ENCODE data around the gene FXYD6. TPM values are rescaled to one million over a fixed set of nuclear protein-coding genes. Genes with fewer than 3 reads are reported as not detected.

The FXYD6 gene
- total and polyA plus RNA-seq, 9 of the 15 experiments (the other 6 are each of a cell fraction or from before 2014, with no cell fraction given) = 0.07 to 0.35 TPM; not detected in 7

DNA sequence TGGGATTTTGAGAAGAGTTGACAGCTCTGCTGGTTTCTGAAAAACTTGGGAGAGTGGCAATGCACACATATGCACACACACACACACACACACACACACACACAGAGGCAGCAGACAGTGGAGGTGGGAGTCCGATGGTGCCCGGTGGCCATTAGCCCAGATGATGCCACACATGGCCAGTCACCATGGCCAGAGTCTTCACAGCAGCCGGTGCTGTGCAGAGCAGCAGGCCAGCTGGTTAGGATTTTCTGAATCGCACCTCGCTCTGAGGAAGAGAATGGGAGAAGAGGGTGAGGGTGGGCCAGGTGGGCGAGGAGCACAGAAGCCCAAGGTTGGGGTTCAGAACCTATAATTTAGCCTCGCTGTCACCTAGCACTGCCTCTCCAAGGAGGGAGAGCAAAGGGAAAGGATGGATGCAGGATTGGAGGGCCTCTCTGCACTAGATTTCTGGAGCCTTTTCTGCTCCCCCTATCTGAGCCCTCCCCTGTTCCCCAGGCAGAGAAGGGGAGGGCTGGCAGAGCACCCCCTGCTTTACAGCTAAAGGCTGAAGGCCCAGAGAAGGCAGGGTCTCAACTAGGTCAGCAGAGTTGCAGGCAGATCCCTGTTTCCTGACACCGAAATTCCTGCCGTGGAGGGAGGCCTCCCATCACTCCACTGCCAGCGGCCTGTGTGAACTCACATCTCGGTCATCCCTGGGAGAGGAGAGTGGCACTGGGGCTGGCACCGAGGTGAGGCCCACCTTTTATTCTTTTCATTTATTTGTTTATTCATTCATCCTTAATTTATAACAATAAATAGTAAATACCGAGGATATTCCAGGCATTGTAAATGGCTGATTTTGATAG lies 25.8 kb upstream of the FXYD6 start:
- no peaks in the 10 kb centered on the region for H3K79me2 ChIP-seq (ENCODE audit: control insufficient read depth, insufficient read depth, low read length)
- TF ChIP-seq RBFOX2 (IDR thresholded peaks at IDR 0.05; ENCODE audit: low read depth, low read length) = no peak
- no peak for TF ChIP-seq ZFX (CRISPR knock-in tag; IDR thresholded peaks at IDR 0.05)
- TF ChIP-seq RBM34 (IDR thresholded peaks at IDR 0.05; ENCODE audit: borderline replicate concordance, insufficient read depth, low read length) = no peak
- no peak for TF ChIP-seq ZNF217 (CRISPR knock-in tag; IDR thresholded peaks at IDR 0.05)
- TF ChIP-seq ARID2 (IDR thresholded peaks at IDR 0.05) = no peak
- intact Hi-C loops (cut with micrococcal nuclease) (no loop called here), in situ Hi-C loops (cut with MboI) (no loop called here)
- no peaks in the 10 kb centered on the region for H3K36me3 ChIP-seq (ENCODE audit: control insufficient read depth, insufficient read depth, low read length)
- ChIA-PET CTCF (ENCODE audit: low intra/inter-chr PET ratio) (no interaction called here), POLR2A (interaction anchor here (0.6 kb wide), 1 partner anchor 150 kb away, joined by 3 read pairs; no protein-coding TSS in a partner anchor)
- no peak for DNase-seq (ENCODE audit: extremely low read depth in 1 of 4, low spot score in 3 of 4)
- H3K9ac ChIP-seq (ENCODE audit: insufficient read depth in 1 of 2, low read depth in 2 of 2, low read length in 2 of 2) = no peak overlapping the region; a peak in 1 of 4 replicates
- no peak for ATAC-seq
- no peaks in the 10 kb centered on the region for H3K9me3 ChIP-seq (replicated peaks; ENCODE audit: control insufficient read depth, insufficient read depth, low read depth, low read length)
- no peak overlapping the region for H2AFZ ChIP-seq (ENCODE audit: low read depth, low read length)
- FAIRE-seq = no peak
- peaks cover 19 to 46% of the 10 kb centered on the region in 2 experiments for H3K27me3 ChIP-seq (ENCODE audit: control insufficient read depth in 2 of 2, insufficient read depth in 2 of 2, low read length in 2 of 2)
- peaks cover 3 to 4% of the 10 kb centered on the region in 2 experiments; a peak in 3 of 5 replicates for H3K4me1 ChIP-seq (replicated peaks in 1 of 2; ENCODE audit: control insufficient read depth in 2 of 2, insufficient read depth in 2 of 2, low read length in 2 of 2)
- H3K9me1 ChIP-seq (ENCODE audit: control insufficient read depth, insufficient read depth, low read length) = no peaks in the 10 kb centered on the region
- H4K20me1 ChIP-seq (replicated peaks; ENCODE audit: control insufficient read depth, insufficient read depth, low read length) = no peaks in the 10 kb centered on the region; the same call in 1 of the 2 replicates
- no peak overlapping the region for H3K27ac ChIP-seq (ENCODE audit: extremely low read depth, low read depth, low read length)
- H3K4me3 ChIP-seq = no peak overlapping the region
- no TSS peak for BruUV-seq (replicated peaks)
- 9% methylated on average over 13 of the region's 13 CpGs for WGBS (ENCODE audit: insufficient coverage, low coverage, missing lambda C conversion rate)
- no peak overlapping the region for H3K4me2 ChIP-seq (ENCODE audit: insufficient read depth, low read length)

Measured in K562 (cell line).